8988T (cell line): ENCODE measurements around the gene FOXF1.

Experiments
- DNase-seq: peaks from one replicate; pipeline ENCODE4 v3.0.0; 2011

Gene FOXF1

GRCh38 chr16:86505185-86505898 lies 5.0 kb upstream of the FOXF1 start:
- no peak for DNase-seq

DNA sequence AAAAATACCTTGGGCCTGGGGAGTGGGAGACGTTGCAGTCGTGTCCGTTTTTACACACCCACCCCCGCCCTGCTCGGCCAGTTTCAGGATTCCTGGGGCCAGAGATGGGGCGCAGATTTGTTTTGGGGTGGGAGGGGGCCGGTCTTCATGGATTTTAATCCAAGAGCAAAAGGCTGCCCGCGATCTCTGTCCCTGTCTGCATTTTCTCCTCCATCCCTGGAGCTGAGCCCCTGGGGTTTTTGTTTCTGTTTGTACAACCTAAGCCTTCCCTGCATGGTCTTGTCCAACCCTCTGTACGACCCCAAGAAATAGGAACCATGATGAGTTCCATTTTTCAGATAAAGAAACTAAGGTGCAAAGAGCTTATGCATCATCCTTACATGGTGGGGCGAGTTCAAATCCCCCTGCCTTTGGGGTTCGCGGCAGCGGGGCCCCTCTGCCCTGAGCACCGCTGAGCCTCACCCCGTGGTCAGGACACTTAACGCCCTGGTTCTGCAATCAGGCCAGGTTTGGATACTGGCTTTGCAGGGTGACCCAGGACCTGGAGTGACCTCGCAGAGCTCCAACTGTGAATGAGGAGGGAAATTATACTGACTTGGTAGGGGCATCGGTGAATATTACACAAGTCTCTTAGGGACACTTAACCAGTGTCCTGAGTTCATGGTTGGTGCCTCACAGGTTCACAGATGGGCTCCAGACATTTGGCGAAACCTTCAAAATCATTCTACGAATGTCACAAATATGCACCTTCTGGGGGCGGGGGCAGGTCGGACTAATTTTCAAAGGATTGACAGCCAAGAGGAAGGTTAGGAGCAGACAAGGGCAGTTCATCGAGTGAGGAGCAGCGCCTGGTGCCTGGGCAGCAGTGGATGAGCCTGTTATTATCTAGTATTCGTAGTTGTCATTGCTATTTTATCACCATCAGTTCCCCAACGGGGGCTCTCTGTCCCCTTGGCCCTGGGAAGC lies 4.1 kb upstream of the FOXF1 start:
- no peak for DNase-seq

DNA sequence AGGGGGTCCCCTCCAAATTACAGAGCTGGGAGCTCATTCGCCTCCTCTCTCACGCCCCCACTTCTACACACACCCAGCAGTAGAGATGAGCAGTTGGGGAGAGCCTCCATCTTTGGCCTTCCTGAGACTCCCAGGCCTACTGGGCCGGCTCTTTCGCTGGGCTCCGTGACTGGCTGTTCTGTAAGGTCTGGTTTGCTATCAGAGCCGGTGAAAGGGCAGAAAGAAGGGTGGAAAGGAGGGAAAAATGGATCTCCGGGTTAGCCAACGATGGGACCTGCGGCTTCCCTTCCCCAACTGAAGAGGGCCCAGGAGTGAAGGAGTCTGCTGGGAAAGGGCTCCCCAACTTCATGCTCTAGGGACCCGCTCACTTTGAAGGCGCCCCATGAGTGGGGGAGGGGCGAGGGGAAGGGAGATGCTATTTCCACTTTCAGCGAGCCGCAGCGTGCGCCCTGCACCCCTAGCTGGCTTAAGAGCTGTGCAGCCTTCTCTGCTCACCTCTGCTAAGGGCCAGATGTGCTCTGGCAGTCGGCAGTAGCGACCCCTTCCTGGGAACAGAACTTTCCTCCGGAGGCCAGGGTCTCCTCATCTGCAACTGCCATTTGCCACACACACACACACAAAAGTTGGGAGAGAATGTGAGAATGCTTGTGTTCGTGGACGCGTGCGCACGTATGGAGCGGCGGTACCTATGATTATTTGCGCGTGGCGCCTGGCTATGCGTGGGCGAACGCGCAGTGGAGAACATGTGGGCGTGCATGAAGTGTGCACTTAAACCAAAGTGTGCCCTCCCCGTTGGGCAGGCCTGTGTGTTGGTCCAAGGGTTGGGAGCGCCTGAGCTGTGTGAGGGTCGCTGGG lies 2.9 kb upstream of the FOXF1 start:
- DNase-seq = no peak

DNA sequence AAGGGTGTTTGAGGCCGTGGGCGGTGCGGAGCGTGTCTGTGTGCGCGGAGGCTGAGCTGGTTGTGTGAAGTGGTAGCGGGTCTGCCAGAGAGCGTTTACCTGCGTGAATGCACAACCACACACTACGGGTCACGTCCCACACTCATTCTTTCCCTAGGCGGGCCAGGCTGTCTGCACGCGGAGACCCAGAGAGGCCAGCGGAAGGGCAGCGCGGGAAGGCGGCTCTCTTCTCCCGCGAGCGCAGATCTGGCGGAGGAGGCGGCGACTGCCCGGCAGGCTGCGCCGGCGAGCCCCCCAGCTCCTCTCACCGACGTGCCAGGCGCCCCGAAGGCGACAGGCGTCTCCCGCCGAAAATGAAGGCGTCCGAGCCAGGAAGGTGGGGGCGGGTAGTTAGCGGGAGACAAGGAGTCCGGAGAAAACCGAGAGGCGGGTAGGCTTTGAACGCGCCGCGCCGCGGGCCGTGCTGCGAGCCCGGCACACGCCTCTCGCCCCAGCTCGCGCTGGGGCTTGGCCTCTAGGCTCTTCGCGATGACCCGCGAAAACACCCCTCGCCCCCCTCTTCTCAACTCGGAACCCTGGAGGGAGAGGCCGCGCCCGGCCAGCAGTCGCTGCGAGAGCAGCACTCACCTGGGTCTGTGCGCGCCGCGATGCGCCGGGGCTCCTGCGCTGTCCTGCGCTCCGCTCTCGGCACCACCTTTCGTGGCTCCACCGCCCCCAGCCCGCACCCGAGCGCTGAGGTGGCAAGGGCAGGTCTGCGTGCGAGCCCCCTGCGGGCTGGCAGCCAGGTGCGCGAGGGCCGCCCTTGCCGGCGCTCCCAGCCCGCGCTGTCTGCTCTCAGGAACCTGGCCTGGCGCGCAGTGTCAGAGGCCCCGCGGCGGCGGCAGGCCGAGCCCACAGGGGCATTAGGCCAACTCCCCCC lies 2.0 kb upstream of the FOXF1 start:
- no peak for DNase-seq

GRCh38 chr16:86508947-86509758 lies 1.2 kb upstream of the FOXF1 start:
- DNase-seq = peak; percentile 99

DNA sequence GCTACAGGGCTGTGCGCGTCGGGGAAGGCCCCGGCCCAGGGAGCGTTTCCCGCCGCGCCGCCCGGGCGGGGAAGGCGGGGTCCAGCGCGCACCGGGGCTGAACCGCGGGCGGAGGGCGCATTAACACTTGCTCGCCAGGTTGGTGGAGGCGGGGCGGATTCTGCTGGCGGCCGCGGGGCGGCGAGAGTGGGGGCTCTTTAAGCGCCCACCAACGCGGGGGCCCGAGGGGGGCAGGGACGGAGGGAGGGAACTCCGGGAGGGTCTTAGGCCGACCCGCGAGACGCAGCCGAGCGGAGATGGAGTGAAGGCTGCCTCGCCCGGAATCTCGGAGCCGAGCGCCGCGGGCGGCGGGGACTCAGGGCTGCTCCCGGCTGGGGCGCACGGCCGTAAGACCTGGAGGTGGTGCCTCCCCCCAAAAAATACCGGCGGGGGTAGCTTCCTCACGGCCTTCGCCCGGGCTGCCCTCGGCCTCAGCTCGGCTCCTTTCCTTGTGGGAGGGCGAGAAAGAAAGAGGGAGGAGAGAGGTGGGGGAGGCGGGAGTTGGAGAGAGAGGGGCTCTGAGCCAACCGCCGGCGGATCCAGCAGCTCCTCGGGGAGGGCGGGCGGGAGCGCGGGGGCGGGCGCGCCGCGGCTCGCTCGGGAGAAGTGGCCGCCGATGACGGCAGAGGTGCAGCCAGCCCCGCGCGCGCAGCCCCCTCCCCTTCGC lies 415 bp upstream of the FOXF1 start:
- peak; percentile 92 for DNase-seq

DNA sequence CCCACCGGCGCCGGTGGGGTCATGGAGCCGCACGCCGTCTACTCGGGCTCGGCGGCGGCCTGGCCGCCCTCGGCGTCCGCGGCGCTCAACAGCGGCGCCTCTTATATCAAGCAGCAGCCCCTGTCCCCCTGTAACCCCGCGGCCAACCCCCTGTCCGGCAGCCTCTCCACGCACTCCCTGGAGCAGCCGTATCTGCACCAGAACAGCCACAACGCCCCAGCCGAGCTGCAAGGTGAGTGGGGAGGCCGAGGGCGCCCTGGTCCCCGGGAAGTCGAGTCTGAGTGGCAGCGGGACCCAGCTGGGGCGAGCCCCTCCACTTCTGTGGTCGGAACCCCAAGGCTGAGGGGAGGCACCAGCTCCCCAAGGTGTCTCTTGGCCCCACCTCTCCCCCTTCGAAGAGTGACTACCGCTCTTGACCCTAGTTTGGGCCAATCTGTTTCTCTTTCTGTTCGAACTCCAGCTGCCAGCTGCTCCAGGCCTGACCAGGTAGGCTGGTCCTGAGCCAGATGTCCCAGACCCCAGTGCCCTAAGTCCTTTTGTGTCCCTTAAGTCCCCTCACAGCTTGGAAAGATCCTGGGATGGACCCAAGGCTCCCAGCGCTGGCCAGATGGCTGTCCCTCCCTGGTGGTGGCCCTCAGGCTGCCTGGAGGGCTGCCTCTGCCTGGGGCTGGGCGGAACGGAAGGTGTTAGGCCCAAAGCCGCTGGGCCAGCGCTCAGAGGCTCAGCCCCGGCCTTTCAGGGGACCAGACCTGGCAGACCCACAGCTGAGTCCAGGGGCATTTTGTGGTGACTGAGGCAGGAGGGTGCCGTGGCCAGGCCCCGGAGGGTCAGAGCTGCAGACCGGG lies 1.2 kb downstream of the FOXF1 start:
- DNase-seq = peak; percentile 65

DNA sequence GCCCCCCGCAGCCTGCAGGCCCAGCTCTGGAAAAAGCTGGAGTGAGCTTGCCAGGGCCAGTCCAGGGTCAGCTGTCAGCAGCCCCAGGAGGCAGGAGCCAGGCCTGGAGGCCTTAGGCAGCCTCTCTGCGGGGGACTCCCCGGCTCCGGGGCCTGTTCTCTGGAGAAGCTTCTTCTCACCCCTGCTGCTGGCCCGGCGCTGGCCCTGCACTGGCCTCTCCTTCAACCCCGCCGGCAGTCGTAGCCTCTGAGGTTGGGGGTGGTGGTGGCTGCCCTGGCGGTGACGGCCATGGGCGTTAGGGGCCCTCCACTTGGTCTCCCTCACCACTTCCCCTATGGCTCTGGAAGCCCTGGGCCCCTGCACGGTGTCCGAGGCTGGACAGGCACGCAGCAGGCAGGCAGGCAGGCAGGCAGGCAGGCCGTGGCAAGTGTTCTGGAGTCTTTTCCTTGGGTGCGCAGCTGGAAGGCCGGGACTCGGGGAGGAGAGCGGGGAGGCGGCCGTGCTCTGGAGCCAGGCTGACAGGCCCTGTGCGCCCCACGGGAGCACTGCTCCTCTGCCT lies 2.1 kb downstream of the FOXF1 start:
- peak; percentile 73 for DNase-seq

DNA sequence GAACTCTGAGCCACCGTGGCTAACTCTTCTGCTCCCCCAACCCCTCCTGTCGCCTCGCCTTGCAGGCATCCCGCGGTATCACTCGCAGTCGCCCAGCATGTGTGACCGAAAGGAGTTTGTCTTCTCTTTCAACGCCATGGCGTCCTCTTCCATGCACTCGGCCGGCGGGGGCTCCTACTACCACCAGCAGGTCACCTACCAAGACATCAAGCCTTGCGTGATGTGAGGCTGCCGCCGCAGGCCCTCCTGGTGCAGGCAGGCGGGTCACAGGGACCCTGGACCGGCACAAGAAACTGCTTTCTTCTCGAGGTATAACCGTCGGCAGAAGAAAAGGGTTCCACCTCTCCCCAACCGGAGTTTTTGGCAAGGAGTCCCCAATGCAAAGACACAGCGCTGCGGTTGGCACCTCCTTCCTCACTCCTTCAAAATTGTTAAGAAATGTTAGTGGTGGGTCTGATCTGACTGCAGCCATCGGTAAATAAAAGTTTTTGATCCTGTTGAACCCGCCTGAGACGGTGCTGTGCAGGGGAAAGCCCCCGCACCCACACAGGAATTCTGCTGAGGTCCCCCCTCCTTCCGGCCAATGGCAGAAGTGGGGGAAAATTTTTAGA lies 2.6 kb downstream of the FOXF1 start:
- peak; percentile 46 for DNase-seq

GRCh38 chr16:86513471-86514277 lies 3.3 kb downstream of the FOXF1 start:
- DNase-seq = peak; percentile 27

DNA sequence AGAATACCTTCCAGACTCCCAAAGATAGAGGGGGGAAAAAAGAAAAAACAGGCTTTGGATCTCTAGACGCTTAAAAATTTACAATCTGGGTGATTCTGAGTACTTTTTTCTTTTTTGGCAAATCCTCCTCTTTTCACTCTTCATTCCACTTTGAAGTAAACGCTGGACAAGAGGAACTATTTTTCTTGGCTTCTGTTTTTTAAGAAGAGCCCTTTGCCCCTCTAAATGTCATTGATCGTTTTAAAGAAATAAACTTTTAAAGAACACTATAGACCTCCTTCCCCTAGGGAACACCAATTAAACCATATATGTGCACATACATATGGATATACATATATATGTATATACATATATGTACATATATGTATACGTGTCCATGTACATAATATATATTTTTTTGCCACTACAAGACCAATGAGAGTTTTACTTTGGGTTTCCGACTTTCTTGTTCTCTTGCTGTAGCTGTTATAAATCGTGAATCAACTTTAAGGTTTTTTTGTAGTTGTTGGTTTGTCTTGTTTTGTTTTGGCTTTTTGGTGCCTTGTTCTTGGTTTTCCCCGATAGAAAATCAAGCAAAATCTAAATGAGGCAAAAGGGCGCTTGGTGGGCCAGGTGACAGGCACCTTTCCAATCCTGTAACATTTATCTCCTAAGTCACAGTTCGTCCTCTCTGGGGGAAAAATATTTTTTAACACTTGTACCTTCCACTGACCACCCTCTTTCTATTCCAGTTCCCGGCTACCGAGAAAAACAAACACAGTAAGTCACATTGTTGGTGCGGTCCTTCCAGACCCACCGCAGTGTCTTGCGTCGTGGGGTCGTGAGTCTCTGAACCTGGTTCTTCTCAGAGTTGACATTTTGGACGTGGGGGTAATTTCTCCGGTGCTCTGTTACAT lies 4.4 kb downstream of the FOXF1 start:
- no peak for DNase-seq

DNA sequence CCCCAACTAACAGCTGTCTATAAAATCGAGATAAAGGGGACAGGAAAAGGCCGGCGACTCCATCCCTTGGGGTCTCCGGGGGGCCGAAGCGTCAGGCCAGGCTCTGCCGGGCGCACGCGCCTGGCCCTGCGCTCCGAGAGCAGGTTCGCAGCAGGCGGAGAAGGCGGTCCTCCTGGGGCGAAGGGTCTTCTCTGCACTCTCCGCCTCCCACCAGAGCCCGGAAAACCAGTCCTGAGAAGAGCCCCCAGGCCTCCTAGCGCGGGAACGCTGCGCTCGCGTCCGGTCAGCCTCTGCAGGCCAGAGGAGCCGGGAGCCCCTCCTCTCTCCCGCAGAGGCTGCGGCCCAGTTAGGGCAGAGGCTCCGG lies 5.1 kb downstream of the FOXF1 start:
- no peak for DNase-seq

DNA sequence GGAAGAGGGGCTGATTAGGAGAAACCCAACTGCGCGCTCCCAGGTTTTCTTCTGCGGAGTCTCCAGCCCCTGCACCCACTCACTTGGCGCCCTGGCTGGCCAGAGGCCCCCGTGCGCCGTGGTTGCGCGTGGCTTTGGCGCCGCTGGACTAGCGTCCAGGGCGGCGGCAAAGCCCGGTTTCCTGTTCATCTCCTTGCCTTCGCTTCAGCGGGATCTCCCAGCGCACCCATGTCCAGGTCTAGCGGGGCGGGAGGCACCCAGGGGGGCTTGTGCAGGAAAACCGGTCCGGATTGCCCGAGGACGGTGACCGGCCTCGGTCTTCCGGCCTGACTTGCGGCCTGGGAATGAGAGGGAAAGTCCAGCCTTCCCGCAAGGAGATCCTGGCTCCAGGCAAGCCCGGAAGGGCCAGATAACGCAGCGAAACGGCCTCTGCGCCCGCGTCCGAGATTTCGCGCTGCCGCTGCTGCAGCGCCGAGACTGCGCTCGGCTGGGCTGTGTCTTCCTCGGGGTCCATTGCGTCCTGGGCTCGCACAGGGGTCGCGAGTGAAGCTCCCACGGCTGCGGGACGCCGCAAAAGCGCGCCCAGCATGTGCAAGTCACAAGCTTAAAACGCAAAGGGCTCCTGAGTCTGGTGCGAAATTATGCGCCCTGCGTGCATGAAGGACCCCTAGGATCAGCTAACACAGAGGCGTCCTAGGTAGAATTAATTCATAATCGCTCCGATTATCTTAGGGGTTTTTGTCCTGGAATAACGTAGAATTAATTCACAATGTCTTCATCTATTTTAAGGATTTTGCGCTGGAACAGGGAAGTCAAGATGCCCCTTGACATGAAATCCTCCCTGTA lies 5.7 kb downstream of the FOXF1 start:
- no peak for DNase-seq

DNA sequence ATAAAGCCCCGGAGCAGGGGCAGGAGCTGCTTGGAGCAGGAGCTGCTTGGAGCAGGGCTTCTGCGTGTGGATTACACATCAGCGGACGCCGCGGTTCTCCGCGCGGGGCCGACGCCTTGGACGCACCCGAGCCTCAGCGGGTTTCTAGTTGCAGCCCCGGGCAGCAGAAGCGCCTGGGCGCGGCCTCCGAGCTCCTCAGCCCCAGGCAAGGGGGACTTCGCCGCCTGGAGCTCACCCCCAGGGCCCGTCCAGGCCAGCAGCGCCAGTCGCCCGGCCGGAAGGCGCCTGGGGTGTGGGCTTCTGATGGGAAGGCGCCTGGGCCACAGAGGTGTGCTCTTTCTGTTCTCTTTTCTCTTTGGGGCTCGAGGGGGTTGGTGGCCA lies 6.3 kb downstream of the FOXF1 start:
- no peak for DNase-seq

- DNase-seq = no peak
Measured at GRCh38 chr16:86517033-86517432, 6.7 kb downstream of the FOXF1 start.
